ENCODE data around the gene HPGD.

HPGD gene

GRCh38 chr4:174475528-174475927 lies 46.8 kb downstream of the HPGD start:
- no peak for DNase-seq (ENCODE audit: low read depth in 1 of 2, low spot score in 1 of 2)

- DNase-seq (ENCODE audit: low read depth in 1 of 2, low spot score in 1 of 2), result no peak
Measured at GRCh38 chr4:174474457-174475075, 47.7 kb downstream of the HPGD start.

GRCh38 chr4:174467107-174467506 lies 55.2 kb downstream of the HPGD start:
- DNase-seq (ENCODE audit: low read depth in 1 of 2, low spot score in 1 of 2), result no peak

GRCh38 chr4:174464949-174465348 lies 57.3 kb downstream of the HPGD start:
- DNase-seq (ENCODE audit: low read depth in 1 of 2, low spot score in 1 of 2), result no peak

- no peak for DNase-seq (ENCODE audit: low read depth in 1 of 2, low spot score in 1 of 2)
Measured at GRCh38 chr4:174461466-174462106, 60.7 kb downstream of the HPGD start.

- DNase-seq (ENCODE audit: low read depth in 1 of 2, low spot score in 1 of 2), result no peak
Measured at GRCh38 chr4:174460684-174461083, 61.6 kb downstream of the HPGD start.

- DNase-seq (ENCODE audit: low read depth in 1 of 2, low spot score in 1 of 2), result no peak
Measured at GRCh38 chr4:174457468-174457867, 64.8 kb downstream of the HPGD start.

- no peak for DNase-seq (ENCODE audit: low read depth in 1 of 2, low spot score in 1 of 2)
Measured at GRCh38 chr4:174454815-174455473, 67.3 kb downstream of the HPGD start.

GRCh38 chr4:174451718-174452296 lies 70.5 kb downstream of the HPGD start:
- DNase-seq (ENCODE audit: low read depth in 1 of 2, low spot score in 1 of 2), result no peak

- no peak for DNase-seq (ENCODE audit: low read depth in 1 of 2, low spot score in 1 of 2)
Measured at GRCh38 chr4:174450786-174451125, 71.5 kb downstream of the HPGD start.

- DNase-seq (ENCODE audit: low read depth in 1 of 2, low spot score in 1 of 2), result no peak
Measured at GRCh38 chr4:174449944-174450785, 72.1 kb downstream of the HPGD start.

- DNase-seq (ENCODE audit: low read depth in 1 of 2, low spot score in 1 of 2), result no peak
Measured at GRCh38 chr4:174449152-174449551, 73.1 kb downstream of the HPGD start.

GRCh38 chr4:174444390-174444789 lies 77.9 kb downstream of the HPGD start:
- DNase-seq (ENCODE audit: low read depth in 1 of 2, low spot score in 1 of 2), result no peak
